Kasumi-1 (cell line): ENCODE results near the gene MID1.
A peak's percentile ranks its signal among the peaks of the same experiment; 100 is the strongest.
"Not testable (repeated sequence)": the region's sequence is repeated elsewhere in the genome, so short reads cannot be mapped to it uniquely, and the experiment has no call there.

Source experiments
- DNase-seq, 2 experiments: peaks; one replicate each; lab custom pipeline; 2025; lab: John Stamatoyannopoulos, UW

Gene MID1

GRCh38 chrX:10617186-10617998, 3.0 kb downstream of the MID1 start:
- DNase-seq = no peak

- peak; percentile 21 to 32 for DNase-seq
Observed at GRCh38 chrX:10615931-10616774, 4.2 kb downstream of the MID1 start.

GRCh38 chrX:10612215-10612614, 8.2 kb downstream of the MID1 start:
- no peak for DNase-seq

- DNase-seq = no peak
Observed at GRCh38 chrX:10611441-10612090, 8.8 kb downstream of the MID1 start.

- no peak for DNase-seq
Observed at GRCh38 chrX:10608099-10608498, 12.3 kb downstream of the MID1 start.

GRCh38 chrX:10607233-10607632, 13.2 kb downstream of the MID1 start:
- no peak for DNase-seq

- no peak for DNase-seq
Observed at GRCh38 chrX:10603612-10604011, 16.8 kb downstream of the MID1 start.

- no peak for DNase-seq
Observed at GRCh38 chrX:10602646-10603045, 17.7 kb downstream of the MID1 start.

GRCh38 chrX:10600479-10600878, 19.9 kb downstream of the MID1 start:
- DNase-seq = no peak

GRCh38 chrX:10598540-10598939, 21.8 kb downstream of the MID1 start:
- no peak for DNase-seq

- DNase-seq = peak; percentile 11 to 24
Observed at GRCh38 chrX:10597871-10598270, 22.5 kb downstream of the MID1 start.

GRCh38 chrX:10591363-10592335, 28.7 kb downstream of the MID1 start:
- no peak for DNase-seq

GRCh38 chrX:10589787-10590186, 30.6 kb downstream of the MID1 start:
- not testable (repeated sequence) for DNase-seq

- DNase-seq = no peak
Observed at GRCh38 chrX:10589098-10589497, 31.3 kb downstream of the MID1 start.

GRCh38 chrX:10584882-10585281, 35.5 kb downstream of the MID1 start:
- DNase-seq = not testable (repeated sequence)

- no peak for DNase-seq
Observed at GRCh38 chrX:10582945-10583344, 37.4 kb downstream of the MID1 start.

GRCh38 chrX:10582215-10582733, 38.1 kb downstream of the MID1 start:
- no peak for DNase-seq

GRCh38 chrX:10579112-10580011, 41.0 kb downstream of the MID1 start:
- no peak for DNase-seq

GRCh38 chrX:10578527-10578926, 41.9 kb downstream of the MID1 start:
- no peak for DNase-seq

- no peak for DNase-seq
Observed at GRCh38 chrX:10577853-10578252, 42.5 kb downstream of the MID1 start.
